MCF 10A (cell line): ENCODE measurements around the gene GALNT1. TPM values are rescaled to one million over a fixed set of nuclear protein-coding genes. Genes with fewer than 3 reads are reported as not detected.

Source experiments
- BruUV-seq: library from RNA; stranded (reverse); fragments of 400-500 nt; replicated peaks from 2 replicates; lab custom pipeline; 2021; lab: Mats Ljungman, UMichigan
- CTCF ChIA-PET: fragments of 300-600 bp; sonication (Branson Sonifier 250); formaldehyde crosslinking; extraction: SDS; loops from one replicate; lab custom pipeline; 2021; ENCODE audit warnings: antibody characterized with exemption, inconsistent platforms; lab: Yijun Ruan, JAX
- POLR2A ChIA-PET: fragments of 300-600, 350-650 bp; sonication (Branson Sonifier 250); formaldehyde crosslinking; extraction: SDS; loops from one replicate; lab custom pipeline; 2020; ENCODE audit warnings: antibody characterized with exemption, inconsistent platforms; lab: Yijun Ruan, JAX
- DNase-seq: peaks from one replicate; pipeline ENCODE4 v3.0.0-alpha.2; 2018; ENCODE audit not compliant: unreplicated experiment
- H3K27ac Mint-ChIP-seq: one replicate; pipeline ENCODE4 v1.8.0; 2022; ENCODE audit warnings: mild to moderate bottlenecking, low read depth, mixed read lengths; ENCODE audit not compliant: unreplicated experiment
- H3K27me3 Mint-ChIP-seq: one replicate; pipeline ENCODE4 v1.8.0; 2022; ENCODE audit warnings: mixed read lengths; ENCODE audit not compliant: insufficient read depth, unreplicated experiment
- H3K36me3 Mint-ChIP-seq: one replicate; pipeline ENCODE4 v1.8.0; 2022; ENCODE audit warnings: mild to moderate bottlenecking, moderate library complexity, mixed read lengths; ENCODE audit not compliant: insufficient read depth, unreplicated experiment
- H3K4me1 Mint-ChIP-seq: one replicate; pipeline ENCODE4 v1.8.0; 2022; ENCODE audit warnings: mixed read lengths; ENCODE audit not compliant: insufficient read depth, unreplicated experiment
- H3K4me3 Mint-ChIP-seq: one replicate; pipeline ENCODE4 v1.8.0; 2022; ENCODE audit warnings: mild to moderate bottlenecking, moderate library complexity, mixed read lengths; ENCODE audit not compliant: unreplicated experiment
- H3K9me3 Mint-ChIP-seq: one replicate; pipeline ENCODE4 v1.8.0; 2022; ENCODE audit warnings: mixed read lengths; ENCODE audit not compliant: unreplicated experiment
- CTCF ChIP-seq: fragments of 200-600 bp; IDR thresholded peaks from one replicate; pipeline ENCODE4 v1.8.0; 2022; ENCODE audit warnings: antibody characterized with exemption, mild to moderate bottlenecking; ENCODE audit not compliant: unreplicated experiment
- intact Hi-C: fragments of 100-400 bp; cut with micrococcal nuclease; formaldehyde crosslinking; loops from 2 replicates; pipeline ENCODE4 v1.14.1; 2022
- total RNA-seq: library from RNA; stranded (reverse); gene quantifications from 2 replicates; pipeline ENCODE4 v1.2.3, GENCODE V29; 2022

Gene GALNT1
- total RNA-seq, 1 experiment from 2014 or later, result 71.0 TPM

GRCh38 chr18:35662293-35663062 is 80.9 kb downstream of the GALNT1 start:
- intact Hi-C loops, result no loop called here
- Mint-ChIP-seq H3K4me3 (no peak overlapping the region), H3K36me3 (peaks cover 13% of the 10 kb centered on the region), H3K27ac (no peak overlapping the region), H3K9me3 (peaks cover 12% of the 10 kb centered on the region), H3K4me1 (no peaks in the 10 kb centered on the region), H3K27me3 (no peaks in the 10 kb centered on the region)
- DNase-seq, result no peak
- no peak for TF ChIP-seq CTCF
- CTCF ChIA-PET, result interaction anchor here (0.6 to 1.0 kb wide), 4 partner anchors 53 to 355 kb away, joined by 3 to 4 read pairs (median 4); no protein-coding TSS in a partner anchor
- POLR2A ChIA-PET, result no interaction called here
- BruUV-seq, result no TSS peak

- Mint-ChIP-seq H3K4me1 (no peaks in the 10 kb centered on the region), H3K27me3 (no peaks in the 10 kb centered on the region), H3K36me3 (peaks cover 8% of the 10 kb centered on the region), H3K27ac (no peak overlapping the region), H3K4me3 (no peak overlapping the region), H3K9me3 (peaks cover 13% of the 10 kb centered on the region)
- intact Hi-C loops, result no loop called here
- no peak for TF ChIP-seq CTCF
- DNase-seq, result peak; percentile 0
- CTCF ChIA-PET, result no interaction called here
- POLR2A ChIA-PET, result no interaction called here
- no TSS peak for BruUV-seq
Observed at GRCh38 chr18:35671966-35672603, 90.5 kb downstream of the GALNT1 start.

- Mint-ChIP-seq H3K27me3 (no peaks in the 10 kb centered on the region), H3K9me3 (peaks cover 5% of the 10 kb centered on the region), H3K4me3 (no peak overlapping the region), H3K4me1 (no peaks in the 10 kb centered on the region), H3K36me3 (peaks cover 4% of the 10 kb centered on the region), H3K27ac (no peak overlapping the region)
- POLR2A ChIA-PET, result no interaction called here
- CTCF ChIA-PET, result no interaction called here
- no TSS peak for BruUV-seq
- DNase-seq, result peak; percentile 70
- intact Hi-C loops, result no loop called here
- TF ChIP-seq CTCF, result no peak
Observed at GRCh38 chr18:35672897-35673296, 91.4 kb downstream of the GALNT1 start.

DNA sequence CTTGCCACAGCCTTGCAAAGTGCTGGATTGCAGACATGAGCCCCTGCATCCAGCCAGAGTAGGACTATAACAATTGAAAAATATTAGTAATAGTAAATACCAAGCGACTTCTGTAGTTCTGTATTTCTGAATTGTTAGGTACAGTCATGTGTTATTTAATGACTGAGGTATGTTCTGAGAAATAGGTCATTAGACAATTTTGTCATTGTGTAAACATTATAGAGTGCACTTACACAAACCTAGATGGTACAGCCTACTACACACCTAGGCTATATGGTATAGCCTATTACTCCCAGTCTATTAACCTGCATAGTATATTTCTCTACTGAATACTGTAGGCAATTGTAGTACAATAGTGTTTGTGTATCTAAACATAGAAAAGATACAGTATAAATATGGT is 92.1 kb downstream of the GALNT1 start:
- Mint-ChIP-seq H3K4me3 (no peak overlapping the region), H3K9me3 (no peaks in the 10 kb centered on the region), H3K27me3 (no peaks in the 10 kb centered on the region), H3K36me3 (no peaks in the 10 kb centered on the region), H3K4me1 (no peaks in the 10 kb centered on the region), H3K27ac (no peak overlapping the region)
- CTCF ChIA-PET, result no interaction called here
- POLR2A ChIA-PET, result no interaction called here
- intact Hi-C loops, result no loop called here
- BruUV-seq, result no TSS peak
- no peak for DNase-seq
- TF ChIP-seq CTCF, result no peak
